ENCODE results near the gene OR2F1. TPM values are rescaled to one million over a fixed set of nuclear protein-coding genes. Genes with fewer than 3 reads are reported as not detected.

OR2F1 gene
- total and polyA plus RNA-seq, 8 donors: 0.18 TPM; not detected in 7

- DNase-seq: no peak
- Histone ChIP-seq H3K27ac (no peak within 1 kb of the TSS), H3K4me3 (no peak within 1 kb of the TSS), H3K36me3 (no peaks in the 10 kb centered on the region), H3K27me3 (no peaks in the 10 kb centered on the region), H3K4me1 (no peaks in the 10 kb centered on the region), H3K9me3 (no peaks in the 10 kb centered on the region)
- TF ChIP-seq POLR2A (IDR thresholded peaks at IDR 0.05) (no peak), CTCF (IDR thresholded peaks at IDR 0.05) (no peak), EP300 (IDR thresholded peaks at IDR 0.05) (no peak), POLR2AphosphoS5 (IDR thresholded peaks at IDR 0.05) (no peak)
- intact Hi-C loops (cut with DNase I; ENCODE audit: low total_unique reads): no loop called here
- 78 to 91% (median 85%) methylated on average over 4 of the region's 4 CpGs for WGBS, 5 donors
Observed at GRCh38 chr7:144000020-144000419, 45.4 kb downstream of the OR2F1 start, which contains the start of gene OR6B1. Gene OR6B1 (plus strand): TSS chr7:144000320. CDS start chr7:144003997, 3,677 bp downstream.

- no peak for DNase-seq
- no peak overlapping the region for H3K27ac ChIP-seq
- H3K4me1 ChIP-seq: no peaks in the 10 kb centered on the region
- intact Hi-C loops (cut with DNase I; ENCODE audit: low total_unique reads): no loop called here
- WGBS, 5 donors: 69 to 81% (median 77%) methylated on average over 3 of the region's 3 CpGs
- no peak overlapping the region for H3K4me3 ChIP-seq
- TF ChIP-seq POLR2A (IDR thresholded peaks at IDR 0.05): no peak
- TF ChIP-seq EP300 (IDR thresholded peaks at IDR 0.05): no peak
- TF ChIP-seq POLR2AphosphoS5 (IDR thresholded peaks at IDR 0.05): no peak
- TF ChIP-seq CTCF (IDR thresholded peaks at IDR 0.05): no peak
- H3K27me3 ChIP-seq: no peaks in the 10 kb centered on the region
- H3K36me3 ChIP-seq: no peaks in the 10 kb centered on the region
- no peaks in the 10 kb centered on the region for H3K9me3 ChIP-seq
Observed at GRCh38 chr7:144001543-144001942, 46.9 kb downstream of the OR2F1 start.

DNA sequence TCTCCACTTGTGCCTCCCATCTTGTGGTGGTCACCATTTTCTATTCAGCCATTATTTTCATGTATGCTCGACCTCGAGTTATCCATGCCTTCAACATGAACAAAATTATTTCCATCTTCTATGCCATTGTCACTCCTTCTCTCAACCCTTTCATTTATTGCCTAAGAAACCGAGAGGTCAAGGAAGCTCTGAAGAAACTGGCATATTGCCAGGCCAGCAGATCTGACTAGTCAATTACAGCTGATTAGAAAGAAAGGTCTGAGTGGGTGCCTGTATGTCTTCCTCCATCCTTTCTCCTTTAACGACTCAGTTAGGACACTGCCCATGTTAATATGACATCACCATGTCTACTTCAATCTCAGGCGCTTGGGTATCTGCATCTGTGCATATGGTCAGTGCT, 50.1 kb downstream of the OR2F1 start:
- DNase-seq: no peak
- peaks cover 0 to 8% (median 5%) of the 10 kb centered on the region in 4 donors for H3K9me3 ChIP-seq
- TF ChIP-seq CTCF (IDR thresholded peaks at IDR 0.05) (no peak), EP300 (IDR thresholded peaks at IDR 0.05) (no peak), POLR2AphosphoS5 (IDR thresholded peaks at IDR 0.05) (no peak), POLR2A (IDR thresholded peaks at IDR 0.05) (no peak)
- H3K36me3 ChIP-seq: no peaks in the 10 kb centered on the region
- 70 to 80% (median 79%) methylated on average over 5 of the region's 5 CpGs for WGBS, 5 donors
- H3K4me1 ChIP-seq: no peaks in the 10 kb centered on the region
- no peak overlapping the region for H3K27ac ChIP-seq
- intact Hi-C loops (cut with DNase I; ENCODE audit: low total_unique reads): no loop called here
- no peaks in the 10 kb centered on the region for H3K27me3 ChIP-seq
- H3K4me3 ChIP-seq: no peak overlapping the region

DNA sequence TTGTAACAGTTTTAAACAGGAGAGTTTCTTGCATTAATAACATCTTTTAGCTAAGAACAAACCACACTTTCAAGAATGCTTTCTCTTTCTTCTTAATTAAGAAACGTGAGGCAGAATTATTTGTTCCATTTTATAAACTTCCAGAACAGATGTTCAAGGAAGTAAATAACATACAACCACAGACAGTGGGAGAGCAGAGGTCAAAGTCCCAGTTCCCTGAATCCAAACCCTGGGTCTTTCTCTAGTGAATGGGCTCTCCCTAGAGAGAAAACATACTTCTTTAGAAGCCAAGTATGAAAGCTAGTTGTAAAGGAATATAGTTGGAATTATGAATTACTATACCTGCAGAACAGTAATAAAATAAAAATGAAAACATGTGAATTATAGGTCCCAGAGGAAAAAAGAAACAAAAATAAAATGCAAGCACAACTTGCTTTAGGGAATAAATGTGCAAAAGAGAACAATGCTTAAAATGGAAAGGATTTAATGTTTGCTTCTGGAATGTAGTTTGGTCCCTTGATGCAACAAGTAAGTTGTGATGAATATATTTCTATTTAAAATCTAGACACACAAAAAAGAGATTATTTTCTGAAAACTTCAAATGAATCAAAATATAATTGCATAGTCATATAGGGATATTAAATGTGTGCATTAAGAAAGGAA, 51.5 kb downstream of the OR2F1 start:
- H3K27ac ChIP-seq: no peak overlapping the region
- TF ChIP-seq EP300 (IDR thresholded peaks at IDR 0.05): no peak
- TF ChIP-seq POLR2AphosphoS5 (IDR thresholded peaks at IDR 0.05): no peak
- no peak for TF ChIP-seq CTCF (IDR thresholded peaks at IDR 0.05)
- no peak for TF ChIP-seq POLR2A (IDR thresholded peaks at IDR 0.05)
- no peaks in the 10 kb centered on the region for H3K4me1 ChIP-seq
- no peaks in the 10 kb centered on the region for H3K27me3 ChIP-seq
- H3K36me3 ChIP-seq: no peaks in the 10 kb centered on the region
- peaks cover 0 to 18% (median 8%) of the 10 kb centered on the region in 4 donors for H3K9me3 ChIP-seq
- WGBS, 5 donors: 27 to 47% (median 35%) methylated on average over 1 of the region's 1 CpG
- intact Hi-C loops (cut with DNase I; ENCODE audit: low total_unique reads): no loop called here
- DNase-seq: no peak
- H3K4me3 ChIP-seq: no peak overlapping the region
